H9 (cell line): ENCODE measurements around the gene AMOTL1. TPM values are rescaled to one million over a fixed set of nuclear protein-coding genes. Genes with fewer than 3 reads are reported as not detected.

Experiments used
- DNase-seq: peaks from one replicate; pipeline ENCODE4 v3.0.0-alpha.2; 2017
- H2AFZ ChIP-seq: one replicate; pipeline ENCODE4 v1.6.1; 2013; ENCODE audit warnings: mild to moderate bottlenecking, low read length, control low read depth, moderate library complexity
- H2AK5ac ChIP-seq: 2 replicates; pipeline ENCODE4 v1.6.1; 2013; ENCODE audit warnings: low read length, control low read depth, mixed read lengths; ENCODE audit not compliant: insufficient read length
- H2BK120ac ChIP-seq: one replicate; pipeline ENCODE4 v1.6.1; 2013; ENCODE audit warnings: low read depth, mild to moderate bottlenecking, low read length, control low read depth, inconsistent platforms; ENCODE audit not compliant: poor library complexity, severe bottlenecking
- H2BK12ac ChIP-seq: 2 replicates; pipeline ENCODE4 v1.6.1; 2013; ENCODE audit warnings: low read length, control low read depth, mixed read lengths, low read depth; ENCODE audit not compliant: insufficient read length
- H2BK15ac ChIP-seq: 2 replicates; pipeline ENCODE4 v1.6.1; 2013; ENCODE audit warnings: low read depth, low read length, control low read depth
- H2BK20ac ChIP-seq: one replicate; pipeline ENCODE4 v1.6.1; 2013; ENCODE audit warnings: low read depth, mild to moderate bottlenecking, low read length, control low read depth, inconsistent platforms; ENCODE audit not compliant: poor library complexity, severe bottlenecking
- H2BK5ac ChIP-seq: 2 replicates; pipeline ENCODE4 v1.6.1; 2013; ENCODE audit warnings: low read length, control low read depth, mixed read lengths; ENCODE audit not compliant: insufficient read length
- H3K14ac ChIP-seq: 2 replicates; pipeline ENCODE4 v1.6.1; 2013; ENCODE audit warnings: low read length, control low read depth; ENCODE audit not compliant: insufficient read depth
- H3K18ac ChIP-seq: 2 replicates; pipeline ENCODE4 v1.6.1; 2013; ENCODE audit warnings: low read depth, mild to moderate bottlenecking, mixed read lengths, low read length, control low read depth; ENCODE audit not compliant: insufficient read length
- H3K23ac ChIP-seq: 2 replicates; pipeline ENCODE4 v1.6.1; 2013; ENCODE audit warnings: low read length, control low read depth, mixed read lengths, low read depth; ENCODE audit not compliant: insufficient read length
- H3K23me2 ChIP-seq: 2 replicates; pipeline ENCODE4 v1.6.1; 2013; ENCODE audit warnings: low read depth, mild to moderate bottlenecking, mixed read lengths, low read length, control low read depth; ENCODE audit not compliant: insufficient read length, poor library complexity, severe bottlenecking
- H3K27ac ChIP-seq: 2 replicates; pipeline ENCODE4 v1.5.1; 2013; ENCODE audit warnings: low read length, control low read depth, mixed read lengths, low read depth; ENCODE audit not compliant: insufficient read length
- H3K27me3 ChIP-seq: 2 replicates; pipeline ENCODE4 v1.6.1; 2013; ENCODE audit warnings: low read length, control low read depth, inconsistent platforms; ENCODE audit not compliant: insufficient read depth
- H3K4ac ChIP-seq: 2 replicates; pipeline ENCODE4 v1.6.1; 2013; ENCODE audit warnings: low read depth, mild to moderate bottlenecking, control low read depth, inconsistent platforms, low read length, moderate library complexity
- H3K4me1 ChIP-seq: 2 replicates; pipeline ENCODE4 v1.6.1; 2013; ENCODE audit warnings: low read length, control low read depth, inconsistent platforms; ENCODE audit not compliant: insufficient read depth
- H3K4me2 ChIP-seq: 2 replicates; pipeline ENCODE4 v1.6.1; 2013; ENCODE audit warnings: low read length, control low read depth, mixed read lengths; ENCODE audit not compliant: insufficient read length, insufficient read depth
- H3K56ac ChIP-seq: 2 replicates; pipeline ENCODE4 v1.6.1; 2013; ENCODE audit warnings: low read depth, mild to moderate bottlenecking, mixed read lengths, low read length, control low read depth; ENCODE audit not compliant: insufficient read length
- H3K79me1 ChIP-seq: 2 replicates; pipeline ENCODE4 v1.6.1; 2013; ENCODE audit warnings: low read depth, mild to moderate bottlenecking, moderate library complexity, low read length, control low read depth, inconsistent platforms; ENCODE audit not compliant: insufficient read depth, poor library complexity, severe bottlenecking
- H3K79me2 ChIP-seq: 2 replicates; pipeline ENCODE4 v1.6.1; 2013; ENCODE audit warnings: low read length, control low read depth, inconsistent platforms; ENCODE audit not compliant: insufficient read depth
- H3K9ac ChIP-seq: 2 replicates; pipeline ENCODE4 v1.6.1; 2013; ENCODE audit warnings: low read length, control low read depth, mixed read lengths; ENCODE audit not compliant: insufficient read length; ENCODE audit errors: extremely low read depth
- H3K9me3 ChIP-seq: one replicate; pipeline ENCODE4 v1.6.1; 2013; ENCODE audit warnings: low read depth, low read length, inconsistent platforms; ENCODE audit not compliant: control insufficient read depth
- H3T11ph ChIP-seq: one replicate; pipeline ENCODE4 v1.6.1; 2013; ENCODE audit warnings: mild to moderate bottlenecking, low read length, control low read depth, inconsistent platforms
- H4K20me1 ChIP-seq: one replicate; pipeline ENCODE4 v1.6.1; 2013; ENCODE audit not compliant: control insufficient read depth, insufficient read length, insufficient read depth
- H4K5ac ChIP-seq: 2 replicates; pipeline ENCODE4 v1.6.1; 2013; ENCODE audit warnings: low read depth, mild to moderate bottlenecking, mixed read lengths, low read length, control low read depth; ENCODE audit not compliant: insufficient read length
- H4K8ac ChIP-seq: replicated peaks from 2 replicates; pipeline ENCODE4 v1.6.1; 2013; ENCODE audit warnings: low read length, control low read depth, mixed read lengths, low read depth; ENCODE audit not compliant: insufficient read length
- H4K91ac ChIP-seq: 2 replicates; pipeline ENCODE4 v1.6.1; 2013; ENCODE audit warnings: low read depth, mild to moderate bottlenecking, moderate library complexity, mixed read lengths, low read length, control low read depth; ENCODE audit not compliant: insufficient read length
- H3K27ac Mint-ChIP-seq, 3 experiments: 2 replicates in 2 of 3; 3 replicates in 1 of 3; pipeline ENCODE4 v1.8.0; 2020 to 2021; ENCODE audit warnings: mixed read lengths in 3 of 3, mild to moderate bottlenecking in 1 of 3, moderate library complexity in 1 of 3
- H3K27me3 Mint-ChIP-seq: 2 replicates; pipeline ENCODE4 v1.8.0; 2021; ENCODE audit warnings: low read depth, mild to moderate bottlenecking, moderate library complexity, mixed read lengths
- H3K36me3 Mint-ChIP-seq, 3 experiments: 2 replicates in 2 of 3; 3 replicates in 1 of 3; pipeline ENCODE4 v1.8.0; 2020 to 2021; ENCODE audit warnings: low read depth in 3 of 3, mixed read lengths in 3 of 3; ENCODE audit not compliant: insufficient read depth in 1 of 3
- H3K4me1 Mint-ChIP-seq, 2 experiments: 2 replicates each; pipeline ENCODE4 v1.8.0; 2020; ENCODE audit warnings: mixed read lengths in 2 of 2
- H3K4me3 Mint-ChIP-seq, 2 experiments: 2 replicates in 1 of 2; 3 replicates in 1 of 2; pipeline ENCODE4 v1.8.0; 2020 to 2021; ENCODE audit warnings: mild to moderate bottlenecking in 2 of 2, mixed read lengths in 2 of 2, moderate library complexity in 1 of 2
- H3K9me3 Mint-ChIP-seq, 2 experiments: 2 replicates in 1 of 2; 3 replicates in 1 of 2; pipeline ENCODE4 v1.8.0; 2020; ENCODE audit warnings: mild to moderate bottlenecking in 2 of 2, mixed read lengths in 2 of 2, moderate library complexity in 1 of 2
- WGBS: extraction: QIAGEN DNeasy Blood & Tissue Kit; methylation state at CpG from one replicate; pipeline ENCODE4 v1.1.7; 2013; ENCODE audit warnings: missing lambda C conversion rate, low lambda C conversion rate, mixed read lengths; ENCODE audit not compliant: insufficient read length; ENCODE audit errors: extremely low coverage; 5-methylcytosine and 5-hydroxymethylcytosine counted together
- total RNA-seq: library from RNA; stranded (reverse); gene quantifications from 2 replicates; pipeline ENCODE4 v1.2.1, GENCODE V29; 2021
- TF ChIP-seq, protein P1 (sequence below): fragments of 200-600 bp; sonication (generic); conservative IDR thresholded peaks from 3 replicates; pipeline ENCODE4 v1.8.0; 2021; ENCODE audit warnings: antibody characterized with exemption, mild to moderate bottlenecking

AMOTL1 gene
- total RNA-seq, 1 experiment from 2014 or later: 18.5 TPM

DNA sequence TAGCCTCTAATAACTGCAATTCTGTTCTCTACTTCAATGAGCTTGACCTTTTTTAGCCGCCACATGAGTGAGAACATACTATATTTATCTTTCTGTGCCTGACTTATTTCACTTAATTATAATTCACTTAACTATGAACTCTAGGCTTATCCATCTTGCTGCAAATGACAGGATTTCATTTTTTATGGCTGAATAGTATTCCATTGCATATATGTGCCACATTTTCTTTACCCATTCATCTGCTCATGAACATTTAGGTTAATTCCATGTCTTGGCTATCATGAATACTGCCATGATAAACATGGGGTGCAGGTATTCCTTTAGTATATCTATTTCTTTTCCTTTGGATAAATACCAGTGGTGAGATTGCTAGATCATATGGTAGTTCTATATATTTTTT lies 120.0 kb downstream of the AMOTL1 start:
- Histone ChIP-seq H2BK120ac (no peak overlapping the region), H2AFZ (no peak overlapping the region), H3K27ac (no peak overlapping the region), H4K20me1 (no peaks in the 10 kb centered on the region), H3K9me3 (peaks cover 7% of the 10 kb centered on the region), H3K79me1 (no peaks in the 10 kb centered on the region), H3K27me3 (no peaks in the 10 kb centered on the region), H3K23me2 (no peaks in the 10 kb centered on the region), H3K23ac (no peak overlapping the region), H4K5ac (no peak overlapping the region), H2BK20ac (no peak overlapping the region), H2AK5ac (no peak overlapping the region), H3T11ph (no peak overlapping the region), H2BK15ac (no peak overlapping the region), H2BK12ac (no peak overlapping the region), H4K8ac (no peak overlapping the region), H3K14ac (no peak overlapping the region), H3K18ac (no peak overlapping the region), H3K56ac (no peak overlapping the region), H4K91ac (no peak overlapping the region), H3K79me2 (no peaks in the 10 kb centered on the region), H2BK5ac (no peak overlapping the region), H3K4me1 (no peaks in the 10 kb centered on the region), H3K4me2 (no peak overlapping the region), H3K9ac (no peak overlapping the region), H3K4ac (no peak overlapping the region)
- WGBS: no CpG with 5 or more reads among the region's 1 CpG
- Mint-ChIP-seq H3K27ac (no peak overlapping the region), H3K4me1 (peaks cover 9% of the 10 kb centered on the region in 2 experiments), H3K9me3 (peaks cover 16 to 22% of the 10 kb centered on the region in 2 experiments), H3K36me3 (peaks cover 7 to 23% (median 8%) of the 10 kb centered on the region in 3 experiments; a peak in 4 of 7 replicates), H3K27me3 (no peaks in the 10 kb centered on the region), H3K4me3 (no peak overlapping the region)
- TF ChIP-seq, protein P1, sequence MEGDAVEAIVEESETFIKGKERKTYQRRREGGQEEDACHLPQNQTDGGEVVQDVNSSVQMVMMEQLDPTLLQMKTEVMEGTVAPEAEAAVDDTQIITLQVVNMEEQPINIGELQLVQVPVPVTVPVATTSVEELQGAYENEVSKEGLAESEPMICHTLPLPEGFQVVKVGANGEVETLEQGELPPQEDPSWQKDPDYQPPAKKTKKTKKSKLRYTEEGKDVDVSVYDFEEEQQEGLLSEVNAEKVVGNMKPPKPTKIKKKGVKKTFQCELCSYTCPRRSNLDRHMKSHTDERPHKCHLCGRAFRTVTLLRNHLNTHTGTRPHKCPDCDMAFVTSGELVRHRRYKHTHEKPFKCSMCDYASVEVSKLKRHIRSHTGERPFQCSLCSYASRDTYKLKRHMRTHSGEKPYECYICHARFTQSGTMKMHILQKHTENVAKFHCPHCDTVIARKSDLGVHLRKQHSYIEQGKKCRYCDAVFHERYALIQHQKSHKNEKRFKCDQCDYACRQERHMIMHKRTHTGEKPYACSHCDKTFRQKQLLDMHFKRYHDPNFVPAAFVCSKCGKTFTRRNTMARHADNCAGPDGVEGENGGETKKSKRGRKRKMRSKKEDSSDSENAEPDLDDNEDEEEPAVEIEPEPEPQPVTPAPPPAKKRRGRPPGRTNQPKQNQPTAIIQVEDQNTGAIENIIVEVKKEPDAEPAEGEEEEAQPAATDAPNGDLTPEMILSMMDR: no peak
- no peak for DNase-seq
